ENCODE data around the gene PIH1D1. TPM values are rescaled to one million over a fixed set of nuclear protein-coding genes. Genes with fewer than 3 reads are reported as not detected.

PIH1D1 gene
- total and polyA plus RNA-seq, 4 donors, result 41.4 to 59.4 (median 47.2) TPM

- Histone ChIP-seq H3K4me1 (ENCODE audit: control insufficient read depth in 4 of 4, insufficient read depth in 4 of 4, low read length in 3 of 4) (peaks cover 0 to 11% (median 6%) of the 10 kb centered on the region in 4 donors), H3K9ac (ENCODE audit: low read depth in 1 of 2, low read length in 2 of 2) (no peak overlapping the region), H3K27me3 (ENCODE audit: control insufficient read depth in 4 of 4, insufficient read depth in 4 of 4, low read length in 3 of 4) (no peaks in the 10 kb centered on the region), H3K27ac (ENCODE audit: low read depth in 1 of 2, low read length in 2 of 2) (peak overlapping the region in 1 of 2 donors; percentile 7), H3K4me3 (ENCODE audit: low read depth in 1 of 3, low read length in 3 of 3) (no peak overlapping the region), H3K36me3 (ENCODE audit: control insufficient read depth in 4 of 4, insufficient read depth in 3 of 4, low read depth in 1 of 4, low read length in 3 of 4) (peaks cover 0 to 8% (median under 1%) of the 10 kb centered on the region in 4 donors), H3K9me3 (ENCODE audit: control insufficient read depth in 4 of 4, low read length in 3 of 4) (no peaks in the 10 kb centered on the region)
- DNase-seq (ENCODE audit: low spot score), result no peak
- TF ChIP-seq TAF1 (conservative IDR thresholded peaks at IDR 0.05) (no peak), CTCF (IDR thresholded peaks at IDR 0.05; ENCODE audit: low read depth, low read length, missing input control) (peak; percentile 14), RAD21 (IDR thresholded peaks at IDR 0.05) (peak in 1 of 2 donors; percentile 50)
- 83% methylated on average over 25 of the region's 25 CpGs for WGBS
Measured at GRCh38 chr19:49469828-49470614, 18.4 kb upstream of the PIH1D1 start.

GRCh38 chr19:49468746-49469447 lies 17.3 kb upstream of the PIH1D1 start:
- Histone ChIP-seq H3K9me3 (ENCODE audit: control insufficient read depth in 4 of 4, low read length in 3 of 4) (no peaks in the 10 kb centered on the region), H3K36me3 (ENCODE audit: control insufficient read depth in 4 of 4, insufficient read depth in 3 of 4, low read depth in 1 of 4, low read length in 3 of 4) (peaks cover 0 to 17% (median 3%) of the 10 kb centered on the region in 4 donors), H3K4me1 (ENCODE audit: control insufficient read depth in 4 of 4, insufficient read depth in 4 of 4, low read length in 3 of 4) (peaks cover 0 to 5% (median 4%) of the 10 kb centered on the region in 4 donors), H3K27ac (ENCODE audit: low read depth in 1 of 2, low read length in 2 of 2) (peak overlapping the region in 1 of 2 donors; percentile 60), H3K27me3 (ENCODE audit: control insufficient read depth in 4 of 4, insufficient read depth in 4 of 4, low read length in 3 of 4) (no peaks in the 10 kb centered on the region), H3K4me3 (ENCODE audit: low read depth in 1 of 3, low read length in 3 of 3) (no peak overlapping the region), H3K9ac (ENCODE audit: low read depth in 1 of 2, low read length in 2 of 2) (no peak overlapping the region)
- WGBS, result 79% methylated on average over 15 of the region's 15 CpGs
- TF ChIP-seq RAD21 (IDR thresholded peaks at IDR 0.05), result no peak
- no peak for TF ChIP-seq CTCF (IDR thresholded peaks at IDR 0.05; ENCODE audit: low read depth, low read length, missing input control)
- TF ChIP-seq ZBTB33 (IDR thresholded peaks at IDR 0.05), result no peak
- TF ChIP-seq NR2F2 (IDR thresholded peaks at IDR 0.05), result no peak
- no peak for TF ChIP-seq HNF4G (IDR thresholded peaks at IDR 0.05)
- no peak for TF ChIP-seq SP1 (IDR thresholded peaks at IDR 0.05)
- TF ChIP-seq EGR1 (IDR thresholded peaks at IDR 0.05; ENCODE audit: low read depth in 2 of 2), result no peak
- no peak for TF ChIP-seq FOXA2 (IDR thresholded peaks at IDR 0.05)
- TF ChIP-seq FOXA1 (IDR thresholded peaks at IDR 0.05), result no peak
- TF ChIP-seq TAF1 (conservative IDR thresholded peaks at IDR 0.05), result no peak
- TF ChIP-seq REST (IDR thresholded peaks at IDR 0.05), result no peak
- no peak for TF ChIP-seq RXRA (IDR thresholded peaks at IDR 0.05)
- no peak for TF ChIP-seq ATF3 (IDR thresholded peaks at IDR 0.05)
- no peak for TF ChIP-seq YY1 (IDR thresholded peaks at IDR 0.05)
- DNase-seq (ENCODE audit: low spot score), result no peak
